CD4-positive, alpha-beta memory T cell (primary cell): ENCODE measurements around the gene VAT1L. TPM values are rescaled to one million over a fixed set of nuclear protein-coding genes. Genes with fewer than 3 reads are reported as not detected.

Experiments used
- CTCF ChIA-PET: fragments of 350-600 bp; sonication (Branson Sonifier 250); formaldehyde crosslinking; loops from one replicate; lab custom pipeline; 2021; ENCODE audit warnings: inconsistent platforms; ENCODE audit not compliant: partially characterized antibody; lab: Charles Lee
- POLR2A ChIA-PET: fragments of 350-600 bp; sonication (Branson Sonifier 250); formaldehyde crosslinking; loops from one replicate; lab custom pipeline; 2021; ENCODE audit not compliant: partially characterized antibody; lab: Charles Lee
- DNase-seq, 5 donors: peaks; one replicate each; pipeline versions ENCODE4 v3.0.0 to v3.0.0-alpha.2; 2020 to 2022; ENCODE audit warnings: mixed read lengths in 1 of 5
- H3K27ac ChIP-seq: one replicate; pipeline ENCODE4 v1.7.0; 2013; ENCODE audit warnings: low read depth, low read length
- H3K27me3 ChIP-seq: 2 replicates; pipeline ENCODE4 v1.7.0; 2013; ENCODE audit warnings: mild to moderate bottlenecking, low read length, moderate library complexity; ENCODE audit not compliant: insufficient read depth
- H3K36me3 ChIP-seq: 2 replicates; pipeline ENCODE4 v1.7.0; 2013; ENCODE audit warnings: mild to moderate bottlenecking, low read length, moderate library complexity; ENCODE audit not compliant: insufficient read depth
- H3K4me1 ChIP-seq: 2 replicates; pipeline ENCODE4 v1.7.0; 2013; ENCODE audit warnings: mild to moderate bottlenecking, low read length, moderate library complexity; ENCODE audit not compliant: insufficient read depth
- H3K4me3 ChIP-seq, 2 donors: one replicate each; pipeline ENCODE4 v1.7.0; 2013; ENCODE audit warnings: low read length in 2 of 2, mild to moderate bottlenecking in 1 of 2
- H3K9me3 ChIP-seq, 2 donors: one replicate each; pipeline ENCODE4 v1.7.0; 2013; ENCODE audit warnings: low read length in 2 of 2, control low read depth in 1 of 2; ENCODE audit not compliant: control insufficient read depth in 1 of 2
- H3K27ac Mint-ChIP-seq, 7 donors: one replicate each; pipeline ENCODE4 v1.8.0; 2020 to 2021; ENCODE audit warnings: mixed read lengths in 7 of 7, mild to moderate bottlenecking in 6 of 7, inconsistent platforms in 3 of 7, moderate library complexity in 3 of 7
- H3K27me3 Mint-ChIP-seq, 2 donors: one replicate each; pipeline ENCODE4 v1.8.0; 2020 to 2021; ENCODE audit warnings: mixed read lengths in 2 of 2
- H3K36me3 Mint-ChIP-seq, 2 donors: one replicate each; pipeline ENCODE4 v1.8.0; 2020 to 2021; ENCODE audit warnings: mixed read lengths in 2 of 2, inconsistent platforms in 1 of 2, mild to moderate bottlenecking in 1 of 2
- H3K4me1 Mint-ChIP-seq, 4 donors: one replicate each; pipeline ENCODE4 v1.8.0; 2020 to 2021; ENCODE audit warnings: mixed read lengths in 4 of 4, mild to moderate bottlenecking in 1 of 4
- H3K4me3 Mint-ChIP-seq, 8 donors: one replicate each; pipeline ENCODE4 v1.8.0; 2020 to 2021; ENCODE audit warnings: mixed read lengths in 8 of 8, mild to moderate bottlenecking in 7 of 8, moderate library complexity in 6 of 8, inconsistent platforms in 3 of 8
- H3K9me3 Mint-ChIP-seq, 8 donors: one replicate each; pipeline ENCODE4 v1.8.0; 2020 to 2021; ENCODE audit warnings: mixed read lengths in 8 of 8, mild to moderate bottlenecking in 5 of 8, inconsistent platforms in 3 of 8, moderate library complexity in 1 of 8
- intact Hi-C: fragments of 100-400 bp; cut with micrococcal nuclease; formaldehyde crosslinking; loops from one replicate; pipeline ENCODE4 v1.15.1; 2023
- polyA plus RNA-seq, 2 donors: library from polyadenylated mRNA; unstranded; fragments of 300-500 nt; fragmentation: Illumina TruSeq; gene quantifications; one replicate each; pipeline ENCODE4 v1.2.3, GENCODE V29; 2021
- total RNA-seq, 2 experiments: library from RNA; stranded (reverse); gene quantifications; one replicate each; pipeline ENCODE4 v1.2.3, GENCODE V29; 2021

The VAT1L gene
- total and polyA plus RNA-seq, 4 experiments from 2014 or later, result not detected

- no peaks in the 10 kb centered on the region for H3K9me3 ChIP-seq
- Mint-ChIP-seq H3K36me3 (no peaks in the 10 kb centered on the region), H3K4me3 (no peak overlapping the region), H3K9me3 (peaks cover 0 to 2% (median 0%) of the 10 kb centered on the region in 8 donors), H3K27me3 (peaks cover 0 to 8% of the 10 kb centered on the region in 2 donors), H3K4me1 (no peaks in the 10 kb centered on the region), H3K27ac (no peak overlapping the region)
- H3K36me3 ChIP-seq, result no peaks in the 10 kb centered on the region
- ChIA-PET POLR2A (no interaction called here), CTCF (no interaction called here)
- H3K27ac ChIP-seq, result no peak overlapping the region
- no peak overlapping the region for H3K4me3 ChIP-seq
- no peaks in the 10 kb centered on the region for H3K4me1 ChIP-seq
- no peaks in the 10 kb centered on the region for H3K27me3 ChIP-seq
- intact Hi-C loops, result no loop called here
- DNase-seq, result no peak
Measured at GRCh38 chr16:77842468-77842867, 54.1 kb downstream of the VAT1L start.

- H3K4me3 Mint-ChIP-seq, result no peak overlapping the region
- H3K4me3 ChIP-seq, result no peak overlapping the region
- no peaks in the 10 kb centered on the region for H3K9me3 ChIP-seq
- CTCF ChIA-PET, result no interaction called here
- intact Hi-C loops, result no loop called here
- no peaks in the 10 kb centered on the region for H3K4me1 Mint-ChIP-seq
- H3K9me3 Mint-ChIP-seq, result peaks cover 0 to 2% (median 0%) of the 10 kb centered on the region in 8 donors
- H3K36me3 Mint-ChIP-seq, result no peaks in the 10 kb centered on the region
- POLR2A ChIA-PET, result no interaction called here
- H3K27me3 Mint-ChIP-seq, result peaks cover 3 to 8% of the 10 kb centered on the region in 2 donors
- H3K27ac ChIP-seq, result no peak overlapping the region
- H3K27ac Mint-ChIP-seq, result no peak overlapping the region
- DNase-seq, result no peak
- no peaks in the 10 kb centered on the region for H3K4me1 ChIP-seq
- H3K27me3 ChIP-seq, result no peaks in the 10 kb centered on the region
- H3K36me3 ChIP-seq, result no peaks in the 10 kb centered on the region
Measured at GRCh38 chr16:77843405-77843804, 55.0 kb downstream of the VAT1L start.

GRCh38 chr16:77844801-77845200 is 56.4 kb downstream of the VAT1L start:
- ChIA-PET CTCF (no interaction called here), POLR2A (no interaction called here)
- no peaks in the 10 kb centered on the region for H3K4me1 ChIP-seq
- no peaks in the 10 kb centered on the region for H3K4me1 Mint-ChIP-seq
- H3K27me3 ChIP-seq, result no peaks in the 10 kb centered on the region
- intact Hi-C loops, result no loop called here
- no peak overlapping the region for H3K27ac ChIP-seq
- H3K4me3 ChIP-seq, result no peak overlapping the region
- peaks cover 0 to 4% (median 0%) of the 10 kb centered on the region in 8 donors for H3K9me3 Mint-ChIP-seq
- no peak overlapping the region for H3K4me3 Mint-ChIP-seq
- no peak for DNase-seq
- no peaks in the 10 kb centered on the region for H3K36me3 Mint-ChIP-seq
- H3K9me3 ChIP-seq, result no peaks in the 10 kb centered on the region
- peaks cover 6 to 8% of the 10 kb centered on the region in 2 donors for H3K27me3 Mint-ChIP-seq
- no peak overlapping the region for H3K27ac Mint-ChIP-seq
- H3K36me3 ChIP-seq, result no peaks in the 10 kb centered on the region

- POLR2A ChIA-PET, result no interaction called here
Measured at GRCh38 chr16:77849646-77850258, 61.4 kb downstream of the VAT1L start.

GRCh38 chr16:77850636-77851333 is 62.4 kb downstream of the VAT1L start:
- H3K27me3 Mint-ChIP-seq, result peaks cover 3 to 10% of the 10 kb centered on the region in 2 donors

More at GRCh38 chr16:77849646-77850258, 61.4 kb downstream of the VAT1L start:
- H3K4me1 ChIP-seq, result no peaks in the 10 kb centered on the region
- no peak overlapping the region for H3K27ac Mint-ChIP-seq
- H3K36me3 ChIP-seq, result no peaks in the 10 kb centered on the region
- H3K27me3 ChIP-seq, result no peaks in the 10 kb centered on the region
- peaks cover 0 to 4% (median 0%) of the 10 kb centered on the region in 8 donors for H3K9me3 Mint-ChIP-seq
- H3K4me1 Mint-ChIP-seq, result peaks cover 0 to 1% (median 0%) of the 10 kb centered on the region in 4 donors
- peaks cover 9 to 10% of the 10 kb centered on the region in 2 donors for H3K27me3 Mint-ChIP-seq
- H3K9me3 ChIP-seq, result no peaks in the 10 kb centered on the region
- no peak for DNase-seq
- H3K27ac ChIP-seq, result no peak overlapping the region
- no peak overlapping the region for H3K4me3 Mint-ChIP-seq
- no peaks in the 10 kb centered on the region for H3K36me3 Mint-ChIP-seq
- CTCF ChIA-PET, result no interaction called here
- H3K4me3 ChIP-seq, result no peak overlapping the region
- intact Hi-C loops, result no loop called here

GRCh38 chr16:77853161-77853560 is 64.8 kb downstream of the VAT1L start:
- POLR2A ChIA-PET, result no interaction called here

More at GRCh38 chr16:77850636-77851333, 62.4 kb downstream of the VAT1L start:
- ChIA-PET POLR2A (no interaction called here), CTCF (interaction anchor here (0.6 kb wide), 1 partner anchor 25 kb away, joined by 3 read pairs; no protein-coding TSS in a partner anchor)
- H3K4me1 Mint-ChIP-seq, result peaks cover 0 to 1% (median 0%) of the 10 kb centered on the region in 4 donors
- H3K9me3 ChIP-seq, result no peaks in the 10 kb centered on the region
- H3K4me3 ChIP-seq, result no peak overlapping the region
- intact Hi-C loops, result no loop called here
- H3K27ac ChIP-seq, result no peak overlapping the region
- no peaks in the 10 kb centered on the region for H3K27me3 ChIP-seq
- H3K4me1 ChIP-seq, result no peaks in the 10 kb centered on the region
- no peak overlapping the region for H3K27ac Mint-ChIP-seq
- peaks cover 0 to 4% (median 0%) of the 10 kb centered on the region in 8 donors for H3K9me3 Mint-ChIP-seq
- H3K36me3 ChIP-seq, result no peaks in the 10 kb centered on the region
- no peaks in the 10 kb centered on the region for H3K36me3 Mint-ChIP-seq
- DNase-seq, result no peak
- no peak overlapping the region for H3K4me3 Mint-ChIP-seq

GRCh38 chr16:77856438-77857160 is 68.2 kb downstream of the VAT1L start:
- CTCF ChIA-PET, result no interaction called here
- Mint-ChIP-seq H3K27me3 (peaks cover 11 to 18% of the 10 kb centered on the region in 2 donors), H3K4me1 (peaks cover 0 to 1% (median 0%) of the 10 kb centered on the region in 4 donors), H3K9me3 (no peaks in the 10 kb centered on the region), H3K36me3 (no peaks in the 10 kb centered on the region), H3K27ac (no peak overlapping the region), H3K4me3 (no peak overlapping the region)
- Histone ChIP-seq H3K4me1 (no peaks in the 10 kb centered on the region), H3K36me3 (no peaks in the 10 kb centered on the region), H3K27me3 (no peaks in the 10 kb centered on the region), H3K4me3 (no peak overlapping the region), H3K27ac (no peak overlapping the region), H3K9me3 (no peaks in the 10 kb centered on the region)
- DNase-seq, result no peak
- intact Hi-C loops, result no loop called here
- POLR2A ChIA-PET, result no interaction called here

More at GRCh38 chr16:77853161-77853560, 64.8 kb downstream of the VAT1L start:
- Mint-ChIP-seq H3K27ac (no peak overlapping the region), H3K4me1 (peaks cover 0 to 1% (median 0%) of the 10 kb centered on the region in 4 donors), H3K4me3 (no peak overlapping the region), H3K9me3 (peaks cover 0 to 4% (median 0%) of the 10 kb centered on the region in 8 donors), H3K36me3 (no peaks in the 10 kb centered on the region), H3K27me3 (peaks cover 6 to 11% of the 10 kb centered on the region in 2 donors)
- H3K9me3 ChIP-seq, result no peaks in the 10 kb centered on the region
- H3K36me3 ChIP-seq, result no peaks in the 10 kb centered on the region
- CTCF ChIA-PET, result no interaction called here
- H3K4me3 ChIP-seq, result no peak overlapping the region
- no peak for DNase-seq
- H3K27ac ChIP-seq, result no peak overlapping the region
- no peaks in the 10 kb centered on the region for H3K27me3 ChIP-seq
- no peaks in the 10 kb centered on the region for H3K4me1 ChIP-seq
- intact Hi-C loops, result no loop called here
